Activated B cell treated with CpG ODN at 0.5 μM for 24 hours (primary cell): ENCODE measurements around the gene FRMD5. TPM values are rescaled to one million over a fixed set of nuclear protein-coding genes. Genes with fewer than 3 reads are reported as not detected.

Experiments
- ATAC-seq: fragments of 200-7000 bp; cut with Tn5 transposase; one replicate; pipeline ENCODE4 v1.10.0; 2021; ENCODE audit warnings: low read depth, mild to moderate bottlenecking, moderate library complexity
- CTCF ChIA-PET: fragments of 350-600 bp; sonication (Branson Sonifier 250); formaldehyde crosslinking; loops from one replicate; lab custom pipeline; 2021; ENCODE audit warnings: antibody characterized with exemption; lab: Charles Lee
- POLR2A ChIA-PET: fragments of 350-600 bp; sonication (Branson Sonifier 250); formaldehyde crosslinking; loops from one replicate; lab custom pipeline; 2021; ENCODE audit warnings: antibody characterized with exemption; lab: Charles Lee
- DNase-seq: peaks from one replicate; pipeline ENCODE4 v3.0.0; 2022
- H3K27ac Mint-ChIP-seq: one replicate; pipeline ENCODE4 v1.8.0; 2020; ENCODE audit warnings: mixed read lengths
- H3K27me3 Mint-ChIP-seq: one replicate; pipeline ENCODE4 v1.8.0; 2021; ENCODE audit warnings: mixed read lengths
- H3K36me3 Mint-ChIP-seq: one replicate; pipeline ENCODE4 v1.8.0; 2021; ENCODE audit warnings: low read depth, mixed read lengths
- H3K4me1 Mint-ChIP-seq: one replicate; pipeline ENCODE4 v1.8.0; 2021; ENCODE audit warnings: mixed read lengths
- H3K4me3 Mint-ChIP-seq: one replicate; pipeline ENCODE4 v1.8.0; 2020; ENCODE audit warnings: mild to moderate bottlenecking, mixed read lengths
- H3K9me3 Mint-ChIP-seq: one replicate; pipeline ENCODE4 v1.8.0; 2020; ENCODE audit warnings: mixed read lengths
- intact Hi-C: fragments of 100-400 bp; cut with micrococcal nuclease; formaldehyde crosslinking; loops from one replicate; pipeline ENCODE4 v1.15.1; 2024
- total RNA-seq: library from RNA; stranded (reverse); gene quantifications from 2 replicates; pipeline ENCODE4 v1.2.3, GENCODE V29; 2022
- TF ChIP-seq, protein P1 (sequence below): fragments of 200-600 bp; IDR thresholded peaks from one replicate; pipeline ENCODE4 v1.8.0; 2022; ENCODE audit warnings: antibody characterized with exemption, mild to moderate bottlenecking

FRMD5 gene
- total RNA-seq, 1 donor from 2014 or later, result 0.53 TPM

DNA sequence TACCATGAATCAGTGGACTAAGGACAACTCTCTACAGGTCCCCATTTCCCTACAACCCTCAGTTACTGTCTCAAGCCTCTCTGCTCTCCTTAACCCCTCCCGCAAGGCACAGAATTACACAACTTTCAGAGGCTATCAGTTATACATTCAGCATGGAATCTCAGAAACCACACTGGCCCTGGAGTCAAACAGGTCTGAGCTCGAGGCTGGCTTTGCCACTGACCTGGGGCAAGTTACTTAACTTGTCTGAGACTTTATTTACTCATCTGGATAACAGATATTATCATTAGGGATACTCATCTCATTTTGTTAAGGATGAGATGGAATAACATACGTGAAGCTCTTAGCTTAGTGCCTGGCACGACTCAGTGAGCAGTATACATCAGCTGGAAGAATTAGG, 273.1 kb downstream of the FRMD5 start:
- Mint-ChIP-seq H3K9me3 (no peaks in the 10 kb centered on the region), H3K36me3 (no peaks in the 10 kb centered on the region), H3K4me3 (no peak overlapping the region), H3K27me3 (no peaks in the 10 kb centered on the region), H3K4me1 (no peaks in the 10 kb centered on the region), H3K27ac (no peak overlapping the region)
- TF ChIP-seq, protein P1, sequence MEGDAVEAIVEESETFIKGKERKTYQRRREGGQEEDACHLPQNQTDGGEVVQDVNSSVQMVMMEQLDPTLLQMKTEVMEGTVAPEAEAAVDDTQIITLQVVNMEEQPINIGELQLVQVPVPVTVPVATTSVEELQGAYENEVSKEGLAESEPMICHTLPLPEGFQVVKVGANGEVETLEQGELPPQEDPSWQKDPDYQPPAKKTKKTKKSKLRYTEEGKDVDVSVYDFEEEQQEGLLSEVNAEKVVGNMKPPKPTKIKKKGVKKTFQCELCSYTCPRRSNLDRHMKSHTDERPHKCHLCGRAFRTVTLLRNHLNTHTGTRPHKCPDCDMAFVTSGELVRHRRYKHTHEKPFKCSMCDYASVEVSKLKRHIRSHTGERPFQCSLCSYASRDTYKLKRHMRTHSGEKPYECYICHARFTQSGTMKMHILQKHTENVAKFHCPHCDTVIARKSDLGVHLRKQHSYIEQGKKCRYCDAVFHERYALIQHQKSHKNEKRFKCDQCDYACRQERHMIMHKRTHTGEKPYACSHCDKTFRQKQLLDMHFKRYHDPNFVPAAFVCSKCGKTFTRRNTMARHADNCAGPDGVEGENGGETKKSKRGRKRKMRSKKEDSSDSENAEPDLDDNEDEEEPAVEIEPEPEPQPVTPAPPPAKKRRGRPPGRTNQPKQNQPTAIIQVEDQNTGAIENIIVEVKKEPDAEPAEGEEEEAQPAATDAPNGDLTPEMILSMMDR, result no peak
- CTCF ChIA-PET, result no interaction called here
- DNase-seq (no peak), ATAC-seq (no peak)
- intact Hi-C loops, result no loop called here
- POLR2A ChIA-PET, result no interaction called here

DNA sequence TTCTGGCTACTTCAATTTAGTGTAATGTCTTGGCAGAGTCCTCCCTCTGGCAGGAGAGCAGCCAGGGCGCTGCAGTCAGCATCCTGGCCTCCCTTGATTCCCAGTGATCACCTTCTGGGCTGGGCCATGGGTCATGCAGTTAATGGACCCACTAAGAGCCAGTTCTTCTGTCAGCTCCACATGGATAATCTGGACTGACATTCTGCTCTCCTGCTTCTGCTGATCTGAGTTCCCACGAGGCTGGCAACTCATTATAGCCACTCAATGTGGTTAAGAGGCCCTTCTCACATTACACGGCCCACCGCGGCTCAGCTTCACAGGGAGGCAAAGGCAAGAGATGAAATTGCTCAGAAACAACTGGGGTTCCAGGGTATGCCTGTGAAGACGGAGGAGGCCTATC, 274.3 kb downstream of the FRMD5 start:
- Mint-ChIP-seq H3K27me3 (no peaks in the 10 kb centered on the region), H3K36me3 (no peaks in the 10 kb centered on the region), H3K4me1 (no peaks in the 10 kb centered on the region), H3K9me3 (no peaks in the 10 kb centered on the region), H3K4me3 (no peak overlapping the region), H3K27ac (no peak overlapping the region)
- POLR2A ChIA-PET, result no interaction called here
- CTCF ChIA-PET, result no interaction called here
- intact Hi-C loops, result no loop called here
- ATAC-seq (no peak), DNase-seq (no peak)
- TF ChIP-seq, protein P1, result no peak

DNA sequence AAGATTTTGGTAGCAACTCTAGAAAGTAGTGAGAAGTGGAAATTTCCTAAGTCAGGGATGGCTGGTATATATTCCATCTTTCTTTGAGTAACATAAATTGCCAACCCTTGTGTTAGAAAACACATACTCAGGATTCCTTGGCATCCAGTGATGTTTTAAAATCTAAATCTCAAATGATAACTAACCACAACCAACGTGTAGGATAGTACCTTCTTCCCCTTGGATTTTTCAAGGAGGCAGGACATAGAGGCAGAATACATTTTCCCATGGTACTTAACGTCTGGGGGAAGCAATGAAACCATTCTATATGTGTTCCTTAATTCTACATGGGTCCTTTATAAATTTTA, 274.8 kb downstream of the FRMD5 start:
- Mint-ChIP-seq H3K27me3 (no peaks in the 10 kb centered on the region), H3K4me1 (no peaks in the 10 kb centered on the region), H3K36me3 (no peaks in the 10 kb centered on the region), H3K9me3 (no peaks in the 10 kb centered on the region), H3K27ac (no peak overlapping the region), H3K4me3 (no peak overlapping the region)
- no peak for ATAC-seq
- intact Hi-C loops, result no loop called here
- TF ChIP-seq, protein P1, result no peak
- POLR2A ChIA-PET, result no interaction called here
- CTCF ChIA-PET, result no interaction called here
- DNase-seq, result no peak

DNA sequence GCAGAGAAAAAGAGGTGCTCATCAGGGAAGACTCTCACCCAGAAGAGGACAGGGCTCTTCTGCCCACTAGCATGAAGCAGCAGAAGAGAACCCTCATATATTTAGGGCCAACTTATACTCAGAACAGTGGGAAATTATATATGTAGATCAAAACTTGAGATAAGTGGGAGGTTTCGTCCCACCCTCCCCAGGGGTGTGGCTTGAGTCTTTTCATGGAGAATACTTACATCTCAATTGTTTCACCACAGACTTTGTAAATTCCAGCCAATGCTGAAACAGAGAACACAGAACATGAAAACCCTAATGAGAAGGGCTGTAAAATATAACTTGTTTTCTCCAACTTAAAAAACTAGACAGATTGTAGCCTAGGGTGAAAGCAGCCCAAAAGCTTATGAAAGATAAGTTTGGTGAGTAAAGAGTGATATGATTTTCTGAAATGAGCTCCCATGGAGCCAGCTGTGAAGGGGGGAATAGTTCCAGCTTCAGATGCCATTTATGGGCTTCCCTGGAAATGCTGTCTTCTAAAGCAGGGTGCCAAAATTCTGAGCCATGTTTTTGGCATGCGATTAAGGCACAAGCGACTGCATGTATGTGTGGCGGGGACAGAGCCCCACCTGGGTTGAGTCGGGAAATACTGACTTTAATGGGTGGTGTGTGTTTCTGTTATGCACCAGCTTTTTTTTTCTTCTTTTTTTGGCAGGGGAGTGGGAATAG, 275.4 kb downstream of the FRMD5 start:
- CTCF ChIA-PET, result no interaction called here
- TF ChIP-seq, protein P1, result no peak
- ATAC-seq (no peak), DNase-seq (no peak)
- Mint-ChIP-seq H3K9me3 (no peaks in the 10 kb centered on the region), H3K36me3 (no peaks in the 10 kb centered on the region), H3K4me1 (no peaks in the 10 kb centered on the region), H3K27ac (no peak overlapping the region), H3K4me3 (no peak overlapping the region), H3K27me3 (no peaks in the 10 kb centered on the region)
- POLR2A ChIA-PET, result no interaction called here
- intact Hi-C loops, result no loop called here

DNA sequence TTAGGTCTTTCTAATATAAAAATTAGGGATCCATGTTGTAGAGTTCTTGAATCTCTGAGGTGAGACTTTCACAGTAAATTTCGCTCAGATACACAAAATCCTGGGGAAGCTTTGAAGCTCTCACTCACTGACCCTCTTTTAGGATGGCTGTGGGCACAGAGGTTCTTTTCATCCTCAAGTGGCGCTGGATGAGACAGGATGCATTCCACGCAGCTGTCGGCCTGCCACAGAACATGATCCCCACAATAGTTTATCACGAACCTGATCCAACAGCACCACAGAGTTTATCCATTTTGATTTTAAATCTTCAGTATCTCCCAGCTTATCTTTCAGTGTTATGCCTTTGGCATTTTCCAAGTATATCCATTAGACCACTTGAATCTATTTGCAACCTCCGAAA, 276.4 kb downstream of the FRMD5 start:
- Mint-ChIP-seq H3K4me1 (no peaks in the 10 kb centered on the region), H3K9me3 (no peaks in the 10 kb centered on the region), H3K4me3 (no peak overlapping the region), H3K27ac (no peak overlapping the region), H3K36me3 (no peaks in the 10 kb centered on the region), H3K27me3 (no peaks in the 10 kb centered on the region)
- TF ChIP-seq, protein P1, result no peak
- ChIA-PET POLR2A (no interaction called here), CTCF (no interaction called here)
- ATAC-seq, result no peak
- DNase-seq, result no peak
- intact Hi-C loops, result no loop called here
